HepG2 (cell line): ENCODE data around the gene MPZL3. TPM values are rescaled to one million over a fixed set of nuclear protein-coding genes. Genes with fewer than 3 reads are reported as not detected.

Experiments used
- FOXP1 ChIP-seq, 2 experiments: fragments of 450-650 bp in 1 of 2; IDR thresholded peaks; 2 replicates each; pipeline ENCODE4 v1.6.1; 2017 to 2018; ENCODE audit warnings: antibody characterized with exemption in 1 of 2
- HNF4G ChIP-seq, 2 experiments: sonication (generic) in 1 of 2; formaldehyde crosslinking in 1 of 2; IDR thresholded peaks; 2 replicates each; pipeline versions ENCODE4 v1.4.0 to v1.6.1; 2011 to 2020; ENCODE audit warnings: borderline replicate concordance in 2 of 2, low read depth in 2 of 2, mild to moderate bottlenecking in 2 of 2, low read length in 1 of 2, missing genetic modification reagents in 1 of 2, moderate library complexity in 1 of 2
- MAX ChIP-seq: IDR thresholded peaks from 2 replicates; pipeline ENCODE4 v1.6.1; 2012; ENCODE audit warnings: inconsistent platforms
- MTF1 ChIP-seq: sonication (generic); formaldehyde crosslinking; IDR thresholded peaks from 2 replicates; pipeline ENCODE4 v1.5.0; 2020; ENCODE audit warnings: missing genetic modification reagents
- NFE2L2 ChIP-seq: fragments of 150-350 bp; IDR thresholded peaks from 2 replicates; pipeline ENCODE4 v1.6.1; 2014; ENCODE audit warnings: low read length
- NFRKB ChIP-seq: fragments of 450-650 bp; IDR thresholded peaks from 2 replicates; pipeline ENCODE4 v1.6.1; 2017
- POLR2A ChIP-seq, 2 experiments: IDR thresholded peaks; 2 replicates each; pipeline ENCODE4 v1.6.1; 2011; ENCODE audit warnings: low read depth in 2 of 2, low read length in 2 of 2, mild to moderate bottlenecking in 1 of 2, moderate library complexity in 1 of 2; ENCODE audit not compliant: insufficient read depth in 1 of 2
- SMYD3 ChIP-seq: sonication (generic); formaldehyde crosslinking; IDR thresholded peaks from 2 replicates; pipeline ENCODE4 v1.8.1; 2023; ENCODE audit warnings: mild to moderate bottlenecking, missing genetic modification reagents
- SPEN ChIP-seq: sonication (generic); formaldehyde crosslinking; IDR thresholded peaks from 2 replicates; pipeline ENCODE4 v1.5.1; 2020; ENCODE audit warnings: low read depth, mild to moderate bottlenecking, missing genetic modification reagents
- ZNF142 ChIP-seq: sonication (generic); formaldehyde crosslinking; IDR thresholded peaks from 2 replicates; pipeline ENCODE4 v1.4.0; 2020; ENCODE audit warnings: missing genetic modification reagents
- ZNF275 ChIP-seq: sonication (generic); formaldehyde crosslinking; IDR thresholded peaks from 2 replicates; pipeline ENCODE4 v1.8.0; 2022; ENCODE audit warnings: missing genetic modification reagents, mild to moderate bottlenecking, inconsistent platforms, borderline replicate concordance
- ZNF432 ChIP-seq: sonication (generic); formaldehyde crosslinking; IDR thresholded peaks from 2 replicates; pipeline ENCODE4 v1.5.0; 2020; ENCODE audit warnings: missing genetic modification reagents, mild to moderate bottlenecking, borderline replicate concordance
- ZNF646 ChIP-seq: sonication (generic); formaldehyde crosslinking; IDR thresholded peaks from 2 replicates; pipeline ENCODE4 v1.9.0; 2021; ENCODE audit warnings: mild to moderate bottlenecking, missing genetic modification reagents
- ZNF782 ChIP-seq: sonication (generic); formaldehyde crosslinking; IDR thresholded peaks from 2 replicates; pipeline ENCODE4 v1.4.0; 2020; ENCODE audit warnings: missing genetic modification reagents, mild to moderate bottlenecking, borderline replicate concordance
- ZNF841 ChIP-seq: sonication (generic); formaldehyde crosslinking; IDR thresholded peaks from 2 replicates; pipeline ENCODE4 v1.8.1; 2023; ENCODE audit warnings: missing genetic modification reagents, borderline replicate concordance
- polyA plus RNA-seq, 8 experiments: library from polyadenylated mRNA; depleted of rRNA in 3 of 8; stranded (reverse) in 7 of 8; unstranded in 1 of 8; fragments of >200 nt; fragmentation: Illumina TruSeq in 4 of 8; extraction: Trizol in 4 of 8; gene quantifications; 2 replicates each; pipeline versions ENCODE4 v1.2.1 to v1.2.3, GENCODE V29; 2011 to 2016; ENCODE audit warnings: low read depth in 4 of 8, missing spikeins in 1 of 8, mixed read lengths in 1 of 8; ENCODE audit not compliant: insufficient read depth in 1 of 8
- total RNA-seq, 5 experiments: library from RNA; depleted of rRNA; stranded (reverse); fragments of >200 nt; fragmentation: Illumina TruSeq; extraction: Trizol; gene quantifications; 2 replicates each; pipeline ENCODE4 v1.2.3, GENCODE V29; 2016; ENCODE audit warnings: low read depth in 1 of 5

The MPZL3 gene
- total and polyA plus RNA-seq, 2 of the 13 experiments (the other 11 are each of a cell fraction or from before 2014, with no cell fraction given): 5.3 to 9.3 TPM

- no peak for TF ChIP-seq ZNF646
- peak in 1 of 2 experiments; percentile 52; a peak in 1 of 4 replicates for TF ChIP-seq POLR2A (IDR thresholded peaks at IDR 0.05; ENCODE audit: insufficient read depth in 1 of 2, low read depth in 2 of 2, low read length in 2 of 2)
- peak; percentile 67 for TF ChIP-seq MAX
- no peak for TF ChIP-seq NFE2L2
- no peak for TF ChIP-seq ZNF432
- TF ChIP-seq FOXP1 (IDR thresholded peaks at IDR 0.05): peak; percentile 52; the same call in 1 of the 2 replicates
- no peak; the same call in none of the 2 replicates for TF ChIP-seq FOXP1 (CRISPR knock-in tag; IDR thresholded peaks at IDR 0.05)
- TF ChIP-seq SMYD3 (CRISPR knock-in tag): peak; percentile 68; the same call in 1 of the 2 replicates
- TF ChIP-seq ZNF275 (CRISPR knock-in tag): peak; percentile 61; the same call in 1 of the 2 replicates
- peak; percentile 71; the same call in 1 of the 2 replicates for TF ChIP-seq ZNF142 (CRISPR knock-in tag)
- TF ChIP-seq SPEN (CRISPR knock-in tag): peak; percentile 49
- TF ChIP-seq ZNF782 (CRISPR knock-in tag): peak; percentile 56; the same call in 1 of the 2 replicates
- TF ChIP-seq HNF4G (IDR thresholded peaks at IDR 0.05; ENCODE audit: borderline replicate concordance, low read depth, low read length): peak; percentile 79
- TF ChIP-seq HNF4G (CRISPR knock-in tag; IDR thresholded peaks at IDR 0.05; ENCODE audit: borderline replicate concordance, low read depth): peak; percentile 87
- no peak for TF ChIP-seq MTF1 (CRISPR knock-in tag)
- no peak; the same call in 1 of the 2 replicates for TF ChIP-seq NFRKB
- TF ChIP-seq ZNF841 (CRISPR knock-in tag): peak; percentile 55; the same call in 1 of the 2 replicates
Observed at GRCh38 chr11:118212131-118212725, 39.9 kb downstream of the MPZL3 start (continued).
